Progenitor cell of endocrine pancreas (in vitro differentiated cells): ENCODE measurements around the gene MFN2. TPM values are rescaled to one million over a fixed set of nuclear protein-coding genes. Genes with fewer than 3 reads are reported as not detected.

Source experiments
- DNase-seq: peaks from one replicate; pipeline ENCODE4 v3.0.0; 2021; ENCODE audit warnings: low spot score; ENCODE audit not compliant: unreplicated experiment
- H3K27ac Mint-ChIP-seq: 2 replicates; pipeline ENCODE4 v1.8.0; 2021; ENCODE audit warnings: mild to moderate bottlenecking, moderate library complexity, mixed read lengths
- H3K27me3 Mint-ChIP-seq: 2 replicates; pipeline ENCODE4 v1.8.0; 2021; ENCODE audit warnings: mixed read lengths
- H3K36me3 Mint-ChIP-seq: 2 replicates; pipeline ENCODE4 v1.8.0; 2022; ENCODE audit warnings: mixed read lengths; ENCODE audit not compliant: insufficient read depth
- H3K4me1 Mint-ChIP-seq: 2 replicates; pipeline ENCODE4 v1.8.0; 2021; ENCODE audit warnings: low read depth, mixed read lengths
- H3K4me3 Mint-ChIP-seq: 2 replicates; pipeline ENCODE4 v1.8.0; 2021; ENCODE audit warnings: low read depth, mild to moderate bottlenecking, moderate library complexity, mixed read lengths
- H3K9me3 Mint-ChIP-seq: 2 replicates; pipeline ENCODE4 v1.8.0; 2021; ENCODE audit warnings: low read depth, mixed read lengths
- CTCF ChIP-seq: fragments of 200-600 bp; sonication (generic); IDR thresholded peaks from one replicate; pipeline ENCODE4 v1.5.0; 2021; ENCODE audit warnings: antibody characterized with exemption, mild to moderate bottlenecking; ENCODE audit not compliant: unreplicated experiment
- total RNA-seq: library from RNA; stranded (reverse); gene quantifications from 2 replicates; pipeline ENCODE4 v1.2.1, GENCODE V29; 2021

The MFN2 gene
- total RNA-seq, 1 donor from 2014 or later, result 55.8 TPM

GRCh38 chr1:11981378-11982009 lies 1.2 kb downstream of the MFN2 start:
- H3K36me3 Mint-ChIP-seq, result peaks cover 11% of the 10 kb centered on the region
- no peaks in the 10 kb centered on the region for H3K27me3 Mint-ChIP-seq
- no peaks in the 10 kb centered on the region for H3K9me3 Mint-ChIP-seq
- H3K27ac Mint-ChIP-seq, result peak overlapping the region; percentile 98
- no peak for DNase-seq
- peak overlapping the region; percentile 97 for H3K4me3 Mint-ChIP-seq
- H3K4me1 Mint-ChIP-seq, result peaks cover 21% of the 10 kb centered on the region
- TF ChIP-seq CTCF, result no peak

GRCh38 chr1:11982010-11982392 lies 1.8 kb downstream of the MFN2 start:
- DNase-seq, result no peak
- Mint-ChIP-seq H3K36me3 (peaks cover 11% of the 10 kb centered on the region), H3K27me3 (no peaks in the 10 kb centered on the region), H3K4me1 (peaks cover 21% of the 10 kb centered on the region), H3K4me3 (peak overlapping the region; percentile 97), H3K9me3 (no peaks in the 10 kb centered on the region), H3K27ac (peak overlapping the region; percentile 35)
- peak; percentile 30 for TF ChIP-seq CTCF

- no peak for TF ChIP-seq CTCF
- Mint-ChIP-seq H3K27me3 (no peaks in the 10 kb centered on the region), H3K4me3 (no peak overlapping the region), H3K27ac (no peak overlapping the region), H3K36me3 (peaks cover 14% of the 10 kb centered on the region), H3K9me3 (no peaks in the 10 kb centered on the region), H3K4me1 (peaks cover 21% of the 10 kb centered on the region)
- no peak for DNase-seq
Measured at GRCh38 chr1:11984121-11984520, 3.9 kb downstream of the MFN2 start.

GRCh38 chr1:11984576-11984975 lies 4.3 kb downstream of the MFN2 start:
- no peaks in the 10 kb centered on the region for H3K9me3 Mint-ChIP-seq
- no peak overlapping the region for H3K27ac Mint-ChIP-seq
- DNase-seq, result no peak
- H3K36me3 Mint-ChIP-seq, result peaks cover 17% of the 10 kb centered on the region
- H3K4me1 Mint-ChIP-seq, result peaks cover 20% of the 10 kb centered on the region
- H3K4me3 Mint-ChIP-seq, result no peak overlapping the region
- no peaks in the 10 kb centered on the region for H3K27me3 Mint-ChIP-seq
- no peak for TF ChIP-seq CTCF

GRCh38 chr1:11985171-11985570 lies 4.9 kb downstream of the MFN2 start:
- peaks cover 17% of the 10 kb centered on the region for H3K36me3 Mint-ChIP-seq
- no peak for TF ChIP-seq CTCF
- DNase-seq, result no peak
- H3K9me3 Mint-ChIP-seq, result no peaks in the 10 kb centered on the region
- peaks cover 17% of the 10 kb centered on the region for H3K4me1 Mint-ChIP-seq
- no peaks in the 10 kb centered on the region for H3K27me3 Mint-ChIP-seq
- no peak overlapping the region for H3K27ac Mint-ChIP-seq
- H3K4me3 Mint-ChIP-seq, result no peak overlapping the region
